LNCaP clone FGC (cell line): Measurements from ENCODE around the gene DPYSL3.

Source experiments
- DNase-seq: peaks from one replicate; pipeline ENCODE4 v3.0.0-alpha.2; 2011; ENCODE audit warnings: low read depth
- H3K4me3 ChIP-seq: 2 replicates; pipeline ENCODE4 v1.5.1; 2011; ENCODE audit warnings: mild to moderate bottlenecking, low read depth, low read length, control low read depth
- TF ChIP-seq, protein P1 (sequence below): IDR thresholded peaks from 2 replicates; pipeline ENCODE4 v1.5.1; 2012; ENCODE audit warnings: mild to moderate bottlenecking; ENCODE audit not compliant: control insufficient read depth, insufficient read depth; ENCODE audit errors: extremely low read depth

DPYSL3 gene

DNA sequence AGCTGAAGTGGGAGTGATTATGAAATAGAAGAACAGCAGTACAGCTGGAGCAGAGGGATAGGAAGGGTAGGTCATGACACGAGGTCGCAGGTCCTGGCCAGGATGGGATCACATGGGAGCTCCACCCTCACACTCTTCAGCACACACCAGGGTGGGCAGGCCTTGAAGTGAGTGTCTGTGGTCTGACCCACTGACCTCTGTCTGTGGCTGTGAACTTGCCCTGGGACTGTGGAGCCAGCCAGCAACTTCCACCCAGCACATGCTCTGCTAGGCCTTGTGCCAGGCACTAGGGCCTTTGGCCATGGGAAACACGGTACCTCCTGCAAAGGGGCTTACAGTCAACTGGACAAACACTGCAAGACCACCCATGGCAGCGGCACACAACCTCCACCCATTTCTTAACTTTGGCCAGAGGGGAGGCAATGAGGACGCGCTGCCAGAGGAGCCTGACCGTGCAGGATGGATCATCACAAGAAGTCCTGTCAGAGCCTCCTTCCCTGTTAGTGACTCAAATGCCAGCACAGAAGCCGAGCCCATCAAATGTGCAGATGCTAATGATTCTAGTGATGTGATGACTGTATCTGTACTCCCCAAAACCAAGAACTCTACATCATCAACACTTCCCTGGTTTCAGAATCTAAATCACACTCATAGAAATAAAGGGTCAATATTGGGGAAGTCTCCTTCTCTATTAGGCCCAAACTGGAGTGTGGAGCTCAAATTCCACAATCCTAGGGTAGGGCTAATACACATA, 113.6 kb downstream of the DPYSL3 start:
- DNase-seq, result no peak
- no peak overlapping the region for H3K4me3 ChIP-seq
- TF ChIP-seq, protein P1, sequence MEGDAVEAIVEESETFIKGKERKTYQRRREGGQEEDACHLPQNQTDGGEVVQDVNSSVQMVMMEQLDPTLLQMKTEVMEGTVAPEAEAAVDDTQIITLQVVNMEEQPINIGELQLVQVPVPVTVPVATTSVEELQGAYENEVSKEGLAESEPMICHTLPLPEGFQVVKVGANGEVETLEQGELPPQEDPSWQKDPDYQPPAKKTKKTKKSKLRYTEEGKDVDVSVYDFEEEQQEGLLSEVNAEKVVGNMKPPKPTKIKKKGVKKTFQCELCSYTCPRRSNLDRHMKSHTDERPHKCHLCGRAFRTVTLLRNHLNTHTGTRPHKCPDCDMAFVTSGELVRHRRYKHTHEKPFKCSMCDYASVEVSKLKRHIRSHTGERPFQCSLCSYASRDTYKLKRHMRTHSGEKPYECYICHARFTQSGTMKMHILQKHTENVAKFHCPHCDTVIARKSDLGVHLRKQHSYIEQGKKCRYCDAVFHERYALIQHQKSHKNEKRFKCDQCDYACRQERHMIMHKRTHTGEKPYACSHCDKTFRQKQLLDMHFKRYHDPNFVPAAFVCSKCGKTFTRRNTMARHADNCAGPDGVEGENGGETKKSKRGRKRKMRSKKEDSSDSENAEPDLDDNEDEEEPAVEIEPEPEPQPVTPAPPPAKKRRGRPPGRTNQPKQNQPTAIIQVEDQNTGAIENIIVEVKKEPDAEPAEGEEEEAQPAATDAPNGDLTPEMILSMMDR, result no peak

DNA sequence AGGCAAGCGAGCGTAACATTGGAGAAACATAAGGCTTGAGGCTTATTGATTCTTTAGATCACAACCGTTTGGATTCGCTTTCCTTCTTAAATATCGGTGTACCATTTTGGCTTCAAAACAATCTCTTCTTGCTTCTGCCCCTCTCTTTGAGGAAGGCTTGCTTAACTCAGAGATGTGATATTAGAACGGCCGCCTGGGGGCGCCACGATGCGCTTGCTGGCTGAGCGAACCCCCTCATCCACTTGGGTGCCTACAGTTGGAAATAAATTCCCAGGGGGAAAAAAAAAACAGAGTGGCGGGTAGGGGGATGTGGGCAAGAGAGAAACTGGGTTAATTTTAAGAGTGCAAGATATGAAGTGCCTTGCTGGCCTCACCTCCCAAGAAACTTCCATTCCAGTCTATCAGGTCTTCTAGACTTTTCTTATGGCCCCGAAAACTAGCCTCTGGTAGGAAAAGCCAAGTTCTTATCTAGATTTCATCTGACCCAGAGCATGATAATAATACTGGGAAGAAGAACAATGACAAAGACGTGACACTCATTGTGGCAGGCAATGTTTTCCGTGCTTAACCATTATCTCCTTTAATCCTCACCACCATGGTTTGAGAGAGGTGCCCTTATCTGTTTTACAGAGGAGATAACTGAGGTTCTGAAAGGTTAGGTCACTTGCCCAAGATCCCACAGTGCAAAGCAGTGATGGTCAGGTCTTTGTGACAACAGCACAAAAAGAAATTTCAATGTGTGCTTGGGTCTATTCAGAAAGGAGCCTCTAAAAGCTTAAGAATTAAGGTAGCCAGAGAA, 115.8 kb downstream of the DPYSL3 start:
- TF ChIP-seq, protein P1, result 0 out of 2 replicates have a peak, but pooled peaks have one; percentile 9
- no peak overlapping the region for H3K4me3 ChIP-seq
- DNase-seq, result no peak

DNA sequence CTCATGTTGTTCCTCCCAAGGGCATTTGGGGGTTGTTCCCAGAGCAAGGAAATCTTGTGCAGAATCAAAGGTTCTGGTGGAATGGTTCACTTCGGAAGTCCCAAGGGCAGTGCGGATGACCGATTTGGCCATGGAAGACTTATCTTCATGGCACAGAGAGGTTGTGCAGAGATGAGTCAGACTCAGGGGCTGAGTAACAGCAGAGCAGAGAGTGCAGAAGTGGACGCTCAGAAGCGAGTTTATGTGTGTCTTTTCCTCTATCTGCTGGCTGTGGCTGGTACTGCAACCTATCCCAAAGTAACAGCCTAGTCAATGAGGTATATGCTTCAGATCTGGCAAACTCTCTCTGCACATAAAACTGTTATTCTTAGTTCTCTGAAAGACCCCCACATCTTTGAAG, 118.1 kb downstream of the DPYSL3 start:
- H3K4me3 ChIP-seq, result no peak overlapping the region
- TF ChIP-seq, protein P1, result peak; percentile 59
- DNase-seq, result peak; percentile 10

- TF ChIP-seq, protein P1, result no peak
- DNase-seq, result no peak
- no peak overlapping the region for H3K4me3 ChIP-seq
Observed at GRCh38 chr5:147390654-147391225, 119.1 kb downstream of the DPYSL3 start.

DNA sequence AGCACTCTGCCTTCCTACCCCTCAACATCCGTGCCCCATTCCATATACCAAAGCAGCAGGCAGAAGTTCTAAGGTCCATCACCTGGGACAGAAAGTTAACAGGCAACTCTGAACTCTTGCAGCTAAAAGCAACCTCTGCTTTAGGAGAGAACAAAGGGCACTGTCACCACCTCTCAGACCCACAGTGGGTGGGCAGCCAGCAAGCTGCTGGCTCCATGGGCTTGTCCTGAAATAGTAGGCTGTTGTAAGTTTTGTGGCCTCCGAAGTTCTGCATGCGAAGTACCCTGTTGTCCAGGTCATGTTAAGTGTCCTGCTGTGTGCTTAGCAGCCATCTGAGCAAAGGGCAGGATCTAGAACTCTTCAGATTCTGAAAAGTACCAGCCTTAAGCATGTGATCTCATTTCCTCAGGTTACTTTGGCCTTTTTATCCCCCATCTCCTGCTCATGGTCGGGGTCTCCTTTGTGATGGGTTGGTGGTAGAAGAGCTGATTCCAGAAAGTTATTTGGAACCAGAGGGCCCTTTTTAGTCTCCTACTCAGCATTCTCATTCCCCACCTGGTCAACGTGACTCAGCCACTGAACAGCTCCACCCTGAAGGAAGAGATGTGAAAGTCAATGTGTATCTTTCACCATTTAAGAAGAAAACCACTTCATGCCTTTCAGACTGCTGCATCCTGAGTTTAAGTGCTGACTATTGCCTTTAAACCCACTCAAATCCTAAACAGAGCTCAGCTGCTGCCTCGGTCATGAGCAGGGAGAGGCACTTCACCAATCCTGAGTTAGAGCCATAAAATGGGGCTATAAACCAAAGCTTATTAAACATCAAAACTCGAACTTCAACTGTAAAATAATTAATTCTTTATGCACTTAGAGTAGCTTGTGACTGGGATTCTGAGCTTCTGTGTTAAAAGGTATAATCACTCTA, 121.4 kb downstream of the DPYSL3 start:
- no peak for DNase-seq
- no peak overlapping the region for H3K4me3 ChIP-seq
- TF ChIP-seq, protein P1, result no peak

- no peak for DNase-seq
- TF ChIP-seq, protein P1, result no peak
- H3K4me3 ChIP-seq, result no peak overlapping the region
Observed at GRCh38 chr5:147387109-147387508, 122.8 kb downstream of the DPYSL3 start.
